Osteoblast (primary cell): ENCODE results near the gene DUOXA2. TPM values are rescaled to one million over a fixed set of nuclear protein-coding genes. Genes with fewer than 3 reads are reported as not detected.

ENCODE experiments used
- DNase-seq: peaks from one replicate; pipeline ENCODE4 v3.0.0; 2011; ENCODE audit warnings: low spot score, mixed read lengths; ENCODE audit not compliant: insufficient read length; ENCODE audit errors: missing footprints
- H2AFZ ChIP-seq: 2 replicates; pipeline ENCODE4 v1.6.0; 2011; ENCODE audit warnings: mild to moderate bottlenecking, low read length
- H3K27ac ChIP-seq: 2 replicates; pipeline ENCODE4 v1.5.1; 2011; ENCODE audit warnings: mild to moderate bottlenecking, low read depth, low read length, moderate library complexity
- H3K27me3 ChIP-seq: 2 replicates; pipeline ENCODE4 v1.6.0; 2012; ENCODE audit warnings: mild to moderate bottlenecking, control low read depth, inconsistent platforms, low read length, moderate library complexity; ENCODE audit not compliant: insufficient read depth
- H3K36me3 ChIP-seq: 2 replicates; pipeline ENCODE4 v1.5.1; 2011; ENCODE audit warnings: mild to moderate bottlenecking, low read length, control low read depth, moderate library complexity; ENCODE audit not compliant: insufficient read depth
- H3K4me1 ChIP-seq: 2 replicates; pipeline ENCODE4 v1.5.1; 2011; ENCODE audit warnings: mild to moderate bottlenecking, low read length, control low read depth, moderate library complexity; ENCODE audit not compliant: insufficient read depth
- H3K4me2 ChIP-seq: 2 replicates; pipeline ENCODE4 v1.6.0; 2011; ENCODE audit warnings: mild to moderate bottlenecking, low read length; ENCODE audit not compliant: insufficient read depth
- H3K4me3 ChIP-seq: fragments of 200-600 bp; sonication (generic); 3 replicates; pipeline ENCODE4 v1.5.1; 2012; ENCODE audit warnings: mild to moderate bottlenecking, low read length, inconsistent platforms; ENCODE audit not compliant: insufficient read depth
- H3K79me2 ChIP-seq: 2 replicates; pipeline ENCODE4 v1.6.0; 2012; ENCODE audit warnings: mild to moderate bottlenecking, low read length, control low read depth, inconsistent platforms; ENCODE audit not compliant: insufficient read depth
- H3K9me3 ChIP-seq: 2 replicates; pipeline ENCODE4 v1.5.1; 2011; ENCODE audit warnings: low read depth, low read length, control low read depth
- H4K20me1 ChIP-seq: 2 replicates; pipeline ENCODE4 v1.6.0; 2012; ENCODE audit warnings: mild to moderate bottlenecking, low read length, control low read depth; ENCODE audit not compliant: insufficient read depth
- total RNA-seq: library from RNA; depleted of rRNA; stranded (reverse); fragments of >200 nt; gene quantifications from 2 replicates; pipeline ENCODE4 v1.2.3, GENCODE V29; 2012
- TF ChIP-seq, protein P1 (sequence below): IDR thresholded peaks from 2 replicates; pipeline ENCODE4 v1.5.1; 2011; ENCODE audit warnings: mild to moderate bottlenecking, low read depth, low read length, moderate library complexity; ENCODE audit errors: extremely low read depth

The DUOXA2 gene
- total RNA-seq, 1 donor: not detected

DNA sequence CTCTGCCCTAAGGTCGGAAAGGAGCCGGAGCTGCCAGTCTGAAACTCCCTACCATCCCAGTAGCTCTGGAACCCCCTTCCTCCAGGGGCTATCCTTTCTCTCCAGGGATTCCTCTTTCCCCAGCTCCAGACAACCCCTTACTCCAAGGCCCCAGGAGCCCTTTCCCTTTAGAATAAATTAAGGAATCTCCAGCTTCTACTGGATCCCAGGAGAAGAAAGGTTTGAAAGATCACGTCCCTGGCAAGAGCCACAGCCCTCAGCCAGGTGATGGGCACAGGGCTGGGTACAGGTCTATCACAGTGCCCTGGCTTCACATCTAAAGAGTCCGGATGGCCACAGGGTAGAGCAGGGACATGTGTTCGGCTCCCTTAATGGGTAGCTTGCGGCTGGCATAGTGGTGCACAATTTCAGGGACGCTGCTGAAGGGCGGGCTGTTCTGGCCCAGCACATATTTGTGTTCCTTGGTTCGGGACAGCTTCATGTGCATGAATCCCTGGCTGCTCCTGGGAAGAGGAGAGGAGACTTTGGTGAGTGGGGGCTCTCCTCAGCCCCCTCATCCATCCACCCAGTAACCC lies 53.6 kb downstream of the DUOXA2 start:
- Histone ChIP-seq H3K4me2 (peak overlapping the region; percentile 83), H3K27ac (no peak overlapping the region)
- TF ChIP-seq, protein P1, sequence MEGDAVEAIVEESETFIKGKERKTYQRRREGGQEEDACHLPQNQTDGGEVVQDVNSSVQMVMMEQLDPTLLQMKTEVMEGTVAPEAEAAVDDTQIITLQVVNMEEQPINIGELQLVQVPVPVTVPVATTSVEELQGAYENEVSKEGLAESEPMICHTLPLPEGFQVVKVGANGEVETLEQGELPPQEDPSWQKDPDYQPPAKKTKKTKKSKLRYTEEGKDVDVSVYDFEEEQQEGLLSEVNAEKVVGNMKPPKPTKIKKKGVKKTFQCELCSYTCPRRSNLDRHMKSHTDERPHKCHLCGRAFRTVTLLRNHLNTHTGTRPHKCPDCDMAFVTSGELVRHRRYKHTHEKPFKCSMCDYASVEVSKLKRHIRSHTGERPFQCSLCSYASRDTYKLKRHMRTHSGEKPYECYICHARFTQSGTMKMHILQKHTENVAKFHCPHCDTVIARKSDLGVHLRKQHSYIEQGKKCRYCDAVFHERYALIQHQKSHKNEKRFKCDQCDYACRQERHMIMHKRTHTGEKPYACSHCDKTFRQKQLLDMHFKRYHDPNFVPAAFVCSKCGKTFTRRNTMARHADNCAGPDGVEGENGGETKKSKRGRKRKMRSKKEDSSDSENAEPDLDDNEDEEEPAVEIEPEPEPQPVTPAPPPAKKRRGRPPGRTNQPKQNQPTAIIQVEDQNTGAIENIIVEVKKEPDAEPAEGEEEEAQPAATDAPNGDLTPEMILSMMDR: no peak

More for the DNA sequence above, 53.6 kb downstream of the DUOXA2 start:
- peak overlapping the region; percentile 79 for H3K4me3 ChIP-seq
- H3K79me2 ChIP-seq: no peaks in the 10 kb centered on the region
- H4K20me1 ChIP-seq: no peaks in the 10 kb centered on the region
- no peaks in the 10 kb centered on the region for H3K36me3 ChIP-seq
- H3K9me3 ChIP-seq: no peaks in the 10 kb centered on the region
- H3K4me1 ChIP-seq: peaks cover 8% of the 10 kb centered on the region
- H2AFZ ChIP-seq: peak overlapping the region; percentile 76
- H3K27me3 ChIP-seq: no peaks in the 10 kb centered on the region
- DNase-seq: no peak

Other genes with a start within 250 kb of the DUOXA2 start
- not detected in 2 replicates for gene TERB2, start 157.6 kb upstream of the DUOXA2 start, total RNA-seq
- gene SORD, start 91.1 kb upstream of the DUOXA2 start, total RNA-seq: 9.8 and 12.4 TPM in 2 replicates
- under 0.01 TPM in 1 of 2 replicates, not detected in the other for gene DUOX2, start 154 bp upstream of the DUOXA2 start, total RNA-seq
- gene DUOXA1, start 15.6 kb downstream of the DUOXA2 start, total RNA-seq: 0.29 and 0.36 TPM in 2 replicates
- under 0.01 and 0.29 TPM in 2 replicates for gene DUOX1, start 15.7 kb downstream of the DUOXA2 start, total RNA-seq
- gene SHF, start 73.6 kb downstream of the DUOXA2 start, total RNA-seq: 3.3 and 4.1 TPM in 2 replicates
- not detected in 2 replicates for gene SLC28A2, start 137.9 kb downstream of the DUOXA2 start, total RNA-seq